EL (cell line): Measurements from ENCODE around the gene CXCL1.

ENCODE experiments used
- DNase-seq: peaks from one replicate; pipeline ENCODE4 v3.0.0-alpha.2; 2016

The CXCL1 gene

GRCh38 chr4:73869130-73870055 lies at the start of gene CXCL1:
Gene CXCL1, plus strand, starts transcription at chr4:73869393. Its CDS starts 78 bp downstream, at chr4:73869471.
- peak; percentile 61 for DNase-seq

DNA sequence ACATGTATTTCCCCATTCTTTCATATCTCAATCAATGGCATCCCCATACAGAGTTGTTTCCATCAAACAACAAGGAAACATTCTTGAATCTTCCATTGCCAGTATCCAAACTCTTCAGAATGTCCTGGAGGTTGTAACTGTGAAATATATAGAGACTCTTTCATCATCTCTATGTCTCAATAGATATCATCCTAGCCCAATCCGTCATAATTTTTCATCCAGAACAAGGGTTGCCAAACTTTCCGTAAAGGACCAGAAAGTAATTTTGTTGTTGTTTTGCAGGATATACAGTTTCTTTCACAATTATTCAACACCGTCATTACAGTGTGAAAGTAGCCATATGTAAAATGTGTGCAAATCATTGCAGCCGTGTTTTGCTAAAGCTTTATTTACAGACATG lies 47.9 kb upstream of the CXCL1 start:
- DNase-seq, result no peak

DNA sequence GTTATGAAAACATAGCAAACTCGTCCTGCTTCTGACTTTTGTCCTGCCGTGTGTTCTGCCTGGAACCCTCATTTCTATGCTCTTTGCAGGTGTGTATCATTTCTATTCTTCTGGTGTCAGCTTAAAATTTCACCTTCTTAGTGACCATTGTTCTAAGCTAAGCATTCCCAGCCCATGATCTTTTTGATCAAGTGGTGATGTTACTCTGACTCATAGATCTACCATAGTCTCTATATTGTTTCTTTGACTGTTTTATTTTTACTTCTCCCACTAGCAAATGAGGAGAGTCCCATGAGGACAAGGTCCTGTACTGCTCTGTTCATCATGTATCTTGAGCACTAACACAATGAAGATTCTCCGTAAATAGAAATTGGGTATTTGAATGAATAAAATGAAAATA lies 46.8 kb upstream of the CXCL1 start:
- DNase-seq, result no peak

DNA sequence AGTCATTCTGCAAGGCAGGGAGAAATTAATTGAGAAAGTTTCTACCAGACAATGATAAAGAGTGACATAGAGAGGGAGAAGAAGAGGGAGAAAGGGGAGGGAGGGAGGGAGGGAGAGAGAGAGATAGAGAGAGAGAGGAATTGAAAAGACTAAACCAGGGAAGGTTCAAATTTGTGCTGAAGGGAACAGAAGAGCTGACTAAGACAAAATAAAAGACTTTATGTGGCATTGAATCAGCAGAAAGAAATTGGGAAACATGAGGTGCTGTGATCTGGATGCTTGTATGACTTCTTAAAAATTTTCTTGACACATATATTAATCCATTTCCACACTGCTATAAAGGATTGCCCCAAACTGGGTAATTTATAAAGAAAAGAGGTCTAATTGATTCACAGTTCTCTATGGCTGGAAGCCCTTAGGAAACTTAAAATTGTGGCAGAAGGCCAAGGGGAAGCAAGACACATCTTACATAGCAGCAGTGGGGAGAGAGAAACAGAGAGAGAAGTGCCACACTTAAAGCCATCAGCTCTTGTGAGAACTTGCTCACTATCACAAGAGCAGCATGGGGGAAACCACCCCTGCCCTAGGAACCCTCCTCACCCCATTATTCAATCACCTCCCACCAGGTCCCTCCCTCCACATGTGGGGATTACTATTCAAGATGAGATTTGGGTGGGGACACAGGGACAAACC lies 46.2 kb upstream of the CXCL1 start:
- no peak for DNase-seq

DNA sequence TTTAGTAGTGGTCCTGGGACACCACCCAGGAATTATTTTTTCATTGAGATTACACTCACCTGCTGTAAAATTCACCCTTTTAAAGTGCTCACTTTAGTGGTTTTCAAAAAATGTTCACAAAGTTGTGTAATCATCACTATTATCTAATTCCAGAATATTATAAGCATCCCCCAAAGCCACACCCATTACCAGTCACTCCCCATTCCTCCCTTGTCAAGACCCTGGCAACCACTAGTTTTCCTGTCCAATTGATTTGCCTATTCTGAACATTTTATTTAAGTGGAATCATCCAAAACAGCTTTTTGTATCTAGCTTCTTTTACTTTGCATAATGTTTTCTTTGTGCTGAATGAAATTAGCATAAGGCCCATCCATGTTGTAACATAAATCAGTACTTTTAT lies 45.4 kb upstream of the CXCL1 start:
- DNase-seq, result no peak

DNA sequence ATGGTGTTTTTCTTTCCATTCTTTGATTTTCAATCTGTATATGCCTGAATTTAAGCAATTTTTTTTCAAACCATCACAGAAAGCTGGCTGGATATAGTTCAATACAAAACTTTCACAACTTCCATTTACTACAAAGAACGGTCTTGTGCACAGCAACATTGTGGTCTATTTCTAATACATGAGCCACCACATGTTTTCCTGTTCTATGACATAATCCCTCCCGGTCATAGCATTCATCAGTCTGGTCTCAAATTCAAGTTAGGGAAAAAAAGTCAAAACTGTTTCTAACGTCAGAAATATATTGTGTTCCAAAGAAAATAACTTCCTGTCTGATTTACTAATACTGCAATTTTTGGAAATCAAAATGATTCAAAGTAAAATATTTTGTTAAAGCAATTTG lies 40.2 kb upstream of the CXCL1 start:
- DNase-seq, result no peak

DNA sequence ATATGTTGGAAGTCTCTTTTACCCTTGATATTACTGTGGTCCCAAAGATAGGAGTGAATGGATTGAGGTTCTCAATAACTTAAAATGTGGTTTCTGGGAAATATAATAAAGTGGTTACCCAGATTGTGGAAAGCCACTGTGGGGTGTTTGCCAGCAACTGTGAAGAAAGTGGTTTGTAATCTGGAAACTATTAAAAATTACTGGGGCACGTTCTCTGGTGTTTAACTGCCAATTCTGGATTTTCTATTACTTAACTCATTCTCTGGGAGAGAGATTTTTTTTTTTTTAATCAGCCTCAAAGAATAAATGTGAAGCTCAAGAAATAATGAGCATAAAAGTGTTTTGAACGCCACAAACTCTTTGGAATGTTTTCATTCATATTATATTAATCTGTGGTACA lies 37.6 kb upstream of the CXCL1 start:
- DNase-seq, result no peak

GRCh38 chr4:73832651-73833237 lies 36.4 kb upstream of the CXCL1 start:
- peak; percentile 38 for DNase-seq

DNA sequence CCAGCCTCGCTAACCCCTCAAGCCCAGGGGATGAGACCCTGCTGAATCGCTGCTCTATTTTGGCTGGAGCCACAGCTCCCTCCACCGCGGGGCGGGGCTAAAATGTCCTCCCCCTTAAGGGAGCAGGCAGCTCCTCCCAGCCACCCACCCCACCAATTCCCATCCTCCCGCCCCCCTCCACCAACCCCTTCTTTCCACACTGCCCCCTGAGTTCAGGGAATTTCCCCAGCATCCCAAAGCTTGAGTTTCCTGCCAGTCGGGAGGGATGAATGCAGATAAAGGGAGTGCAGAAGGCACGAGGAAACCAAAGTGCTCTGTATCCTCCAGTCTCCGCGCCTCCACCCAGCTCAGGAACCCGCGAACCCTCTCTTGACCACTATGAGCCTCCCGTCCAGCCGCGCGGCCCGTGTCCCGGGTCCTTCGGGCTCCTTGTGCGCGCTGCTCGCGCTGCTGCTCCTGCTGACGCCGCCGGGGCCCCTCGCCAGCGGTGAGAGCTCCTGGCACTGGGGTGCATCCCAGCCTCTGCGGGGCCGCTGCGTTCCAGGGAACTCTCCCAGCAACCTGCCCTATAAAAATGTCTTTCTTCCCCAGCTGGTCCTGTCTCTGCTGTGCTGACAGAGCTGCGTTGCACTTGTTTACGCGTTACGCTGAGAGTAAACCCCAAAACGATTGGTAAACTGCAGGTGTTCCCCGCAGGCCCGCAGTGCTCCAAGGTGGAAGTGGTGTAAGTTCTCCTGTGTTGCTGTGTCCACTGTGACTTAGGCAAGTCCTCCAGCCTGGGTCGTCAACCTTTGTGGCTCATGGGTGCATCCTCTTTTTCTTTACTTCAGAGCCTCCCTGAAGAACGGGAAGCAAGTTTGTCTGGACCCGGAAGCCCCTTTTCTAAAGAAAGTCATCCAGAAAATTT lies 32.6 kb upstream of the CXCL1 start, which contains the start of gene CXCL6:
Gene CXCL6, plus strand, starts transcription at position 306 of the 907 bp plus-strand sequence. Its CDS starts 73 bp downstream, at position 379.
- peak; percentile 46 for DNase-seq

- DNase-seq, result no peak
These were observed 30.1 kb upstream of the CXCL1 start for GRCh38 chr4:73839071-73839470.

DNA sequence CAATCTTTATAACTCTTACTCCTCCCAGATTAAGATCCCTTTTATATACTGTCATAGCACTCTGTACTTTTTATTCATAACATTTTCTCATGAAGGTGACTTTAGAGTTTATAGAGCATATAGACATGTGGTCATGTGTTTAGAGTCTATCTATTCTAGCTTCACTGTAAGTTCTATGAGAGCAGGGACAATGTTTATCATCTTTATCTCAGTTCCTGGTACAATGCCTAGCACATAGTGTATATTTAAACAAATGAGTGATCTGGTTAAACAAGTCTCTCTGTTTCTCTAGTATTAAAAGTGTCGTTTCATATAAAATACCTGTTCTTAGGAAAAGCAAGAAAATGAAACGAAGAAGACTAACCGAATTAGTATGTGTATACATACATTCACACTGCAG lies 29.5 kb upstream of the CXCL1 start:
- no peak for DNase-seq

- DNase-seq, result no peak
These were observed 27.8 kb upstream of the CXCL1 start for GRCh38 chr4:73841243-73841925.

DNA sequence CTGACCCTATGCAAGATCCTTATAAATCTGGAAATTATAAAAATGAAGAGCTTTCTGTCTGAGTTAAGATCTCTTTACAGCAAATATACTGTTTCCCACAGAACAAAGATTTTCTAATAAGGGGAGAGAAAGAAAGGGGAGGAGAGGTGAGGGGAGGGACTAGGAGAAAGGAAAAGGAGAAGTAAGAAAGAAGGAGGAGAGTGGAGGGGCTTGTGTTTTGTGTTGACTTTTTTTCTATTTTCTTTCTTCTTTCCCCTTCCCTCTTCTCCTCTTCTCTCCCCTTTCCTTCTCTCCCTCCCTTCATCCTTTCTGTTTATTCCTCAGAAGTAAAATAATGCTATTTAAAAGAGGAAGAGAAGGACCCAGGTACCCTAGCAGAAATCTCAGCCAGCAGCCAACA lies 26.5 kb upstream of the CXCL1 start:
- DNase-seq, result no peak

- no peak for DNase-seq
These were observed 25.8 kb upstream of the CXCL1 start for GRCh38 chr4:73843369-73843768.

- DNase-seq, result peak; percentile 62
These were observed 24.8 kb upstream of the CXCL1 start for GRCh38 chr4:73844345-73844744.

DNA sequence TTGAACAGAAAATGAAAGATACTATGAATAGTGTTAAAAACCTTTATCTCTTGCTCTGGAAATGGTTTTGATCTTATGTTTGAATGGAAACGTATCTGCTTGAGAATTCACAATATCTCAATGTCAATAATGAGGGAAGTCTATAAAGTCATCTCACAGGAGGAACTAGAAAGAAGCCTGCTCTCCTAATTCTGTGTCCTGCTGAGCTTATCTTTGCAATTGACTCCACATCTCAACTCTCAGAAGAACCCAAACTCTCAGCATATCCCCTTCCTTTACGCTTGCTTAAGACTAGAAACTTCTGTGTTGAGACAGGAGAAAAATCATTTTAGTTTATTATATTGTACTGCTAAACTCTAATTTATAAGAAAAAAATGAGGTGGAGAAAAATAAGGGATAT lies 24.4 kb upstream of the CXCL1 start:
- DNase-seq, result no peak

DNA sequence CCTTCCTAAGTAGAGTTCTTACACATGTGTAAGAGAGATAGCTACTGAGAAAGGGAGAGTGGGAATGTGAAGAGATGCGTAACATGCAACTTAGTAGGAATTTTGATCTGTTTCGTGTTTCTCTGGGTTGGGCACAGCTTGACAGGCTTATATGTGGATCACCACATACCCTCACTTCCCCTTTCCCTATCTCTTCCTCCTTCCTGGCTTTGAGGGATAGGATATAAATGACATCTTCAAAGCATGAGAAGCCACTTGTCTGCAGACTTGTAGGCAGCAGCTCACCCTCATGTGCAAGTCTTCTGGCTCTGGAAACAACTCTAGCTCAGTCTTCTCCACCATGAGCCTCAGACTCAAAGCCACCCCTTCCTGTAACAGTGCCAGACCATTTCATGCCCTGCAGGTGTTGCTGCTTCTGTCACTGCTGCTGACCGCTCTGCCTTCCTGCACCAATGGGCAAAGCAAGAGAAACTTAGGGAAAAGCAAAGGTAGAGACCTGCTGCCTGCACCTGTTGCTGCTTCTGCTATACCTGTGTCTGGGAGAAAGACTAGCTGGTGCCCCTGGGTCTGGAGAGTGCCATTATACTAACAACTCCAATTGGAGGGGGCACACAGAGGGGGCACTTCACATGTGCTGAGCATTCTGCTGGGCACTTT lies 21.5 kb upstream of the CXCL1 start:
- no peak for DNase-seq

GRCh38 chr4:73848183-73848777 lies 20.9 kb upstream of the CXCL1 start:
- DNase-seq, result no peak

DNA sequence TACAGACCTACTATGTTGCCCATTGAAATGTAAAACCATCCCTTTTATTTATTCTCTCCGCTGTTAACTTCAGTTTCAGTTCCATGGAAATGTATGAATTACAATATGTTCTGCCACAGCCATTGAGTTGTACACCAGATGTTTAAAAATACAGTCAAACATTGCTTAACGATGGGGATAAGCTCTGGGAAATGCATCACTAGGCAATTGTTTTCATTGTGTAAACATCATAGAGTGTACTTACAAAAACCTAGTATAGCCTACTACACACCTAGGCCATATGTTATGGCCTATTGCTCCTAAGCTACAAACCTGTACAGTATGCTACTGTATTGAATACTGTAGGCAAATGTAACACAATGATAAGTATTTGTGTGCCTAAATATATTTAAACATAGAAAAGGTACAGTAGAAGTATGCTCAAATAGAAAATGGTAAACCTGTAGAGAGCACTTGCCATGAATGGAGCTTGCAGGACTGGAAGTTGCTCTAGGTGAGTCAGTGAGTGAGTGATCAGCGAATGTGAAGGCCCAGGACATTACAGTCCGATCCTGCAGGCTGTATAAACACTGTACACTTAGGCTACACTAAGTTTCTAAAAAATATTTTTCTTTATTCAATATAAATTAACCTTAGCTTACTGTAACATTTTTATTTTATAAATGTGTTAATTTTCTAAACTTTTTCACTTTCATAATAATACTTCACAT lies 18.8 kb upstream of the CXCL1 start:
- no peak for DNase-seq

DNA sequence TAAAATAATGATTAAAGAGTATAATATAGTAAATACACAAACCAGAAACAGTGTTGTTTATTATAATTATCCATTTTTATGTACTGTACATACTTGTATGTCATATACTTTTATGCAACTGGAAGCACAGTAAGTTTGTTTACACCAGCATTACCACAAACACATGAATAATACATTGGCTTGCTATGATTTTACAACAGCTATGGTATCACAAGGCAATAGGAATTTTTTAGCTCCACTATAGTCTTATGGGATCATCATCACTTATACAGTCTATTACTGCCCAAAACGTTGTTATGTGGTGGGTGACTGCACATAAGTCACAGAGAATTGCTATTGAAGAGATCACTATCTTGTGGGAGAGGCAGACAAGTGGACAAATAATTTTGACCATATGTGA lies 17.9 kb upstream of the CXCL1 start:
- DNase-seq, result no peak
